GM18868 (cell line): ENCODE data around the gene RNF5.
"Not testable (repeated sequence)": the region's sequence is repeated elsewhere in the genome, so short reads cannot be mapped to it uniquely, and the experiment has no call there.

Experiments used
- ATAC-seq: cut with Tn5 transposase; IDR thresholded peaks from one replicate; pipeline ENCODE4 v1.9.1; 2021; ENCODE audit warnings: mild to moderate bottlenecking, moderate library complexity; ENCODE audit not compliant: unreplicated experiment

Gene RNF5

GRCh38 chr6:32175322-32175710, 2.9 kb upstream of the RNF5 start:
- ATAC-seq: no peak

- ATAC-seq: peak; percentile 48
Measured at GRCh38 chr6:32175711-32176475, 2.3 kb upstream of the RNF5 start, which contains the start of gene AGPAT1. AGPAT1 (minus strand) TSS chr6:32176084; CDS start chr6:32171496, 4,588 bp downstream.

- ATAC-seq: no peak
Measured at GRCh38 chr6:32176476-32177182, 1.6 kb upstream of the RNF5 start.

- ATAC-seq: no peak
Measured at GRCh38 chr6:32177183-32177787, 920 bp upstream of the RNF5 start.

- ATAC-seq: no peak
Measured at GRCh38 chr6:32178547-32179440, 589 bp downstream of the RNF5 start.

GRCh38 chr6:32179766-32180405, 1.7 kb downstream of the RNF5 start:
- no peak for ATAC-seq

- ATAC-seq: no peak
Measured at GRCh38 chr6:32181148-32181702, 3.0 kb downstream of the RNF5 start.

- ATAC-seq: no peak
Measured at GRCh38 chr6:32181915-32182529, 3.8 kb downstream of the RNF5 start.

GRCh38 chr6:32182555-32182981, 4.4 kb downstream of the RNF5 start:
- ATAC-seq: no peak

- no peak for ATAC-seq
Measured at GRCh38 chr6:32183030-32183429, 4.8 kb downstream of the RNF5 start.

GRCh38 chr6:32183483-32184083, 5.4 kb downstream of the RNF5 start:
- ATAC-seq: no peak

GRCh38 chr6:32184084-32184640, 6.0 kb downstream of the RNF5 start, which contains the start of gene AGER:
AGER (minus strand) TSS chr6:32184253; CDS start chr6:32184222, 31 bp downstream.
- ATAC-seq: no peak

- ATAC-seq: not testable (repeated sequence)
Measured at GRCh38 chr6:32185681-32186131, 7.5 kb downstream of the RNF5 start.

- ATAC-seq: not testable (repeated sequence)
Measured at GRCh38 chr6:32186151-32186840, 8.1 kb downstream of the RNF5 start.

GRCh38 chr6:32187009-32187709, 9.0 kb downstream of the RNF5 start:
- ATAC-seq: no peak

- not testable (repeated sequence) for ATAC-seq
Measured at GRCh38 chr6:32187725-32188380, 9.6 kb downstream of the RNF5 start.
